Hippocampal formation (tissue), 2 donors: Measurements from ENCODE around the gene CISD2.
"Not testable (repeated sequence)": the region's sequence is repeated elsewhere in the genome, so short reads cannot be mapped to it uniquely, and the experiment has no call there.

Experiments
- DNase-seq, 2 donors: peaks; one replicate each; lab custom pipeline; 2025; lab: John Stamatoyannopoulos, UW

CISD2 gene

DNA sequence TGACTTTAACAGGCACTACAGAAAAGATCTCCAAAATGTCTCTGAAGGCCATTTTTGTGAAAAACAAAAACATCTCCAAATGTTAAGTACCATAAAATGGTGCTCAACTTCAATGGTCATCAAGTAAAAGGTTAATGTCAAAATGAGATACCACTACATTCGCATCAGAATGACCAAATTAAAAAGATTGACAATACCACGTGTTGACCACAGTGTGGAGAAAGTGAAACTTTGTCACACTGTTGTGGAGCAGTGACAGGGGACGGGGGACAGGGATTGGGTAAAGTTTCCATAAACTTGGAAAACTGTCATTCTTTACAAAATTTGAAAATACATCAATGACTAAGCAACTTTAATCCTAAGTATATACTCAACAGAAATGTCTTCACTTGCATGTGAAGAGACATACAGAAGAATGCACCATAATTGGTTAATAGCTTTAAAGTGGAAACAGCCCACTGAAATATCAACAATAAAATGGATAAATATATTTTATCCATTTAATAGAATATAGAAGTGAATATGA is 19.1 kb upstream of the CISD2 start:
- no peak for DNase-seq

- no peak for DNase-seq
These were observed 18.4 kb upstream of the CISD2 start for GRCh38 chr4:102850370-102850769.

- no peak for DNase-seq
These were observed 9.8 kb upstream of the CISD2 start for GRCh38 chr4:102858828-102859464.

GRCh38 chr4:102860611-102861324 is 8.0 kb upstream of the CISD2 start:
- DNase-seq: no peak

- DNase-seq: no peak
These were observed 6.8 kb upstream of the CISD2 start for GRCh38 chr4:102862016-102862415.

GRCh38 chr4:102862747-102863146 is 6.0 kb upstream of the CISD2 start:
- no peak for DNase-seq

- not testable (repeated sequence) for DNase-seq
These were observed 3.5 kb upstream of the CISD2 start for GRCh38 chr4:102865327-102865726.

GRCh38 chr4:102867278-102868152 is 1.3 kb upstream of the CISD2 start:
- no peak for DNase-seq

GRCh38 chr4:102868153-102868780 is 525 bp upstream of the CISD2 start:
- DNase-seq: no peak

DNA sequence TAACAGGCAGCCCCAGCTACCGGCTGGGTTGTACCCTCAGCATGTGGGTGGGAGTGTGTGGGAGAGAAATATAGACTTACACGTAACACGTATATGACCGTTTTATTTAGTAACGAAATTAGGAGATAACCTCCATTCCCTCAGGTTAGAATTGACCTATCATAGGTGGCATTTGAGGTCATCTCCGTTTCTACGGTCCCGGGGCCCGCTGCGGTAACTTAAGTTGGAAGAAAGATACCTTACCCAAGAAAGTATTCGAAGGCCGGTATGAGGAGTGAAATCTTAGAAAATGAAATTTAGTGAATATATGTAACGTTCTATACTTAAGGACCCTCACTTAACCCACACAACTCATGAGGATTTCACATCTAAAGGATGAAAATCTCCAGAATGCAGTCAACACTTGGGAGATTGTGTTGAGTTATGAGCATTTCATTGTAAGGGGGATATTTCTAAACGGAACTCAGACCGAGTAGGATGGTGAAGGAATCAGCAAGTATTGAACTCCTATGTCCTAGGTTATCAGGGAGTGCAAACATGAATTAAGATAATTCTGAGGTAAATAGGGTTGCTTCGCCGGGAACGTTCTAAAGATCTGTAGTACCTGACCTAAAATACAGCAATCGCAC is 891 bp downstream of the CISD2 start:
- DNase-seq: no peak

- DNase-seq: no peak
These were observed 3.0 kb downstream of the CISD2 start for GRCh38 chr4:102871772-102872171.

DNA sequence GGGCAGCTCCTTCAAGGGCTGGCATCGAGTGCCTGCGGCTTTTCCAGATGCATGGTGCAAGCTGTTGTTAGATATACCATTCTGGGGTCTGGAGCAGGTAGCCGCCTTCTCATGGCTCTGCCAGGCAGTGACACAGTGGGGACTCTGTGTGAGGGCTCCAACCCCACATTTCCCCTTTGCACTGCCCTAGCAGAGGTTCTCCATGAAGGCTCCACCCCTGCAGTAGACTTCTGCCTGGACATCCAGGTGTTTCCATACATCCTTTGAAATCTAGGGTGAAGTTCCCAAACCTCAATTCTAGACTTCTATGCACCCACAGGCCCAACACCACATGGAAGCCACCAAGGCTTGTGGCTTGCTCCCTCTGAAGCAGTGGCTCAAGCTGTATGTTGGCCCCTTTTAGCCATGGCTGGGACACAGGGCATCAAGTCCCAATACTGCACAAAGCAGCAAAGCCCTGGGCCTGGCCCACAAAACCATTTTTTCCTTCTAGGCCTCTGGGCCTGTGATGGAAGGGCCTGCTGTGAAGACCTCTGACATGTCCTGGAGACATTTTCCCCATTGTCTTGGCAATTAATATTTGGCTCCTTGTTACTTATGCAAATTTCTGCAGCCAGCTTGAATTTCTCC is 8.8 kb downstream of the CISD2 start:
- DNase-seq: not testable (repeated sequence)

- DNase-seq: not testable (repeated sequence)
These were observed 9.6 kb downstream of the CISD2 start for GRCh38 chr4:102878349-102878748.

DNA sequence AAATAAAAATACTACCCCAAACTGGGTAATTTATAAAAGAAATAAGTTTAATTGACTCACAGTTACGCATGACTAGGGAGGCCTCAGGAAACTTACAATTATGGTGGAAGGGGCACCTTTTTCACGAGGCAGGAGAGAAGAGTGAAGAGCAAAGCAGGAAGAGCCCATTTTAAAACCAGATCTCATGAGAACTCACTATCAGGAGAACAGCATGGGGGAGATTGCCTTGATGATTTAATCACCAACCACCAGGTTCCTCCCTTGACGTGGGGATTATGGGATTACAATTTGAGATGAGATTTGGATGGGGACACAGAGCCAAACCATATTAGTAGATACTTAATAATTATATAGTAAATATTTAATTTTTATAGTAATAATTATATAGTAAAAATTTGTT is 10.1 kb downstream of the CISD2 start:
- no peak for DNase-seq

DNA sequence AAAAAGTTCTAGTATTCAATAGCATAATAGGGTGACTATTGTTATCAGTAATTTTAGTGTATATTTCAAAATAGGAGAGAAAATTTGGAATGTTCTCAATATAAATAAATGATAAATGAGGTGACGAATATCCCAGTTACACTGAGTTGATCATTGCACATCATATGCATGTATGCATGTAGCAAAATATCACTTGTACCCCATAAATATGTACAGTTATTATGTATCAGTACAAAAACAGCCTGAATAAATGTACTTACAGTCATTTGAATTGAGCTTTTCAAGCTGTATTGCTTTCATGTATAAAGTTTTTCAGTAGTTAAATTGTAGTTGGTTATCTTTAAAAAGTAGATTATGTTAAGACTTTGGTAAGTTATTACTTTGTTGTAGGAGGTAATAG is 12.6 kb downstream of the CISD2 start:
- DNase-seq: no peak

- no peak for DNase-seq
These were observed 14.5 kb downstream of the CISD2 start for GRCh38 chr4:102883278-102883677.

DNA sequence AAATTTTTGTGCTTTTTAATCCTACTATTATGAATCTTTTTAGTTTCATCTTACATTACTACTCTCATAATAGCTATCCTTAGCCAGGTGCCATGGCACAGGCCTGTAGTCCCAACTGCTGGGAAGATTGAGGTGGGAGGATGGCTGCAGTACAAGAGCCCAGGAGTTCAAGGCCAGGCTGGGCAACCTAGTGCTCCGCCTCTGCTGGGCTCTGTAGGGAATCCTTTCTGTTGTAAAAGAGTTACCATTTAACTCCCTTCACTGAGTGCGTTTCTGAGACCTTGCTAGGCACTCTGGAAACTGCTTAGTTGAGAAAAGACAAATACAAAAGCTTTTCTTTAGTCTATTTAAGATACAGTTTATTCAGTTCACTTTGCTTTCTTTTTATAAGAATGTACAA is 19.8 kb downstream of the CISD2 start:
- not testable (repeated sequence) for DNase-seq

DNA sequence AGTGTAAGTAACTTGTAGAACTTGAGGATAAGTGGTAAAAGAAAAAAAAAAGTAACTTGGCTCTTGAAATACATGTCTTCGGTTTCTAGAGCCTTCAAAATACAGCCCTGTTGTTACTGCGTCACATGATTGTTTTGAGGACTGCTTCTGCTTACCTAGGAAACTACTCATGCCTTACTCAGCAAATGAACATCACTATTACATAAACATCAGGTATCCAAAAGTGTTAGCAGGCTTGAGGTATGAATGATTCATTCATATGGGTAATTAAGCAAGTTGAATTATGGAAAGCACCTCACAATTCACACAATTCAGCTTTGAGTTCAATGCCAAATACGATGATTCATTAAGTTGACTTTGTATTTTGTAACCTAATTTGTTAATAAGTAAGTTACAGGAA is 21.1 kb downstream of the CISD2 start:
- not testable (repeated sequence) for DNase-seq

DNA sequence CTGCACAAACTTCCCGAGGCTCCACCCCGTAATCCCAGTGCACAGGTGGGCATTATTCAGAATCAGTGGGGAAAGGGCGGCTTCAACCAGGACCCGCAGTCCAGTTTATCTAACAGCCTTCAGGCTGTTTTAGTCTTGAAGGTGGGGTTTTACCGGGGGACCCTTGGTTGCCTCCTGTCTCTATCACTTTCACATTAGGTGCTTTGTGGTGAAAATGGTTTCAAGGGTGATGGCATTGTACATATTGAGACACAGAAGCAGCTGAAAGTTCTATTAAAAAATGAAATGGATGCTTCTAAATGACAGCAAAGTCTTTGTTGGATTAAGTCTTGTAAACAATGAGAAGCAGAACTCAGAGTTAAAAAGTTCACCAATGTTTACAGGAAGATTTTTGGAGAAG is 27.8 kb downstream of the CISD2 start:
- DNase-seq: not testable (repeated sequence)

- DNase-seq: not testable (repeated sequence)
These were observed 28.8 kb downstream of the CISD2 start for GRCh38 chr4:102897610-102898009.

- no peak for DNase-seq
These were observed 33.0 kb downstream of the CISD2 start for GRCh38 chr4:102901804-102902203.
